H9 (cell line): ENCODE results near the gene RLF. TPM values are rescaled to one million over a fixed set of nuclear protein-coding genes. Genes with fewer than 3 reads are reported as not detected.

Experiments
- DNase-seq: peaks from one replicate; pipeline ENCODE4 v3.0.0-alpha.2; 2017
- H2AFZ ChIP-seq: one replicate; pipeline ENCODE4 v1.6.1; 2013; ENCODE audit warnings: mild to moderate bottlenecking, low read length, control low read depth, moderate library complexity
- H2AK5ac ChIP-seq: 2 replicates; pipeline ENCODE4 v1.6.1; 2013; ENCODE audit warnings: low read length, control low read depth, mixed read lengths; ENCODE audit not compliant: insufficient read length
- H2BK120ac ChIP-seq: one replicate; pipeline ENCODE4 v1.6.1; 2013; ENCODE audit warnings: low read depth, mild to moderate bottlenecking, low read length, control low read depth, inconsistent platforms; ENCODE audit not compliant: poor library complexity, severe bottlenecking
- H2BK12ac ChIP-seq: 2 replicates; pipeline ENCODE4 v1.6.1; 2013; ENCODE audit warnings: low read length, control low read depth, mixed read lengths, low read depth; ENCODE audit not compliant: insufficient read length
- H2BK15ac ChIP-seq: 2 replicates; pipeline ENCODE4 v1.6.1; 2013; ENCODE audit warnings: low read depth, low read length, control low read depth
- H2BK20ac ChIP-seq: one replicate; pipeline ENCODE4 v1.6.1; 2013; ENCODE audit warnings: low read depth, mild to moderate bottlenecking, low read length, control low read depth, inconsistent platforms; ENCODE audit not compliant: poor library complexity, severe bottlenecking
- H2BK5ac ChIP-seq: 2 replicates; pipeline ENCODE4 v1.6.1; 2013; ENCODE audit warnings: low read length, control low read depth, mixed read lengths; ENCODE audit not compliant: insufficient read length
- H3K14ac ChIP-seq: 2 replicates; pipeline ENCODE4 v1.6.1; 2013; ENCODE audit warnings: low read length, control low read depth; ENCODE audit not compliant: insufficient read depth
- H3K18ac ChIP-seq: 2 replicates; pipeline ENCODE4 v1.6.1; 2013; ENCODE audit warnings: low read depth, mild to moderate bottlenecking, mixed read lengths, low read length, control low read depth; ENCODE audit not compliant: insufficient read length
- H3K23ac ChIP-seq: 2 replicates; pipeline ENCODE4 v1.6.1; 2013; ENCODE audit warnings: low read length, control low read depth, mixed read lengths, low read depth; ENCODE audit not compliant: insufficient read length
- H3K23me2 ChIP-seq: 2 replicates; pipeline ENCODE4 v1.6.1; 2013; ENCODE audit warnings: low read depth, mild to moderate bottlenecking, mixed read lengths, low read length, control low read depth; ENCODE audit not compliant: insufficient read length, poor library complexity, severe bottlenecking
- H3K27ac ChIP-seq: 2 replicates; pipeline ENCODE4 v1.5.1; 2013; ENCODE audit warnings: low read length, control low read depth, mixed read lengths, low read depth; ENCODE audit not compliant: insufficient read length
- H3K27me3 ChIP-seq: 2 replicates; pipeline ENCODE4 v1.6.1; 2013; ENCODE audit warnings: low read length, control low read depth, inconsistent platforms; ENCODE audit not compliant: insufficient read depth
- H3K4ac ChIP-seq: 2 replicates; pipeline ENCODE4 v1.6.1; 2013; ENCODE audit warnings: low read depth, mild to moderate bottlenecking, control low read depth, inconsistent platforms, low read length, moderate library complexity
- H3K4me1 ChIP-seq: 2 replicates; pipeline ENCODE4 v1.6.1; 2013; ENCODE audit warnings: low read length, control low read depth, inconsistent platforms; ENCODE audit not compliant: insufficient read depth
- H3K4me2 ChIP-seq: 2 replicates; pipeline ENCODE4 v1.6.1; 2013; ENCODE audit warnings: low read length, control low read depth, mixed read lengths; ENCODE audit not compliant: insufficient read length, insufficient read depth
- H3K56ac ChIP-seq: 2 replicates; pipeline ENCODE4 v1.6.1; 2013; ENCODE audit warnings: low read depth, mild to moderate bottlenecking, mixed read lengths, low read length, control low read depth; ENCODE audit not compliant: insufficient read length
- H3K79me1 ChIP-seq: 2 replicates; pipeline ENCODE4 v1.6.1; 2013; ENCODE audit warnings: low read depth, mild to moderate bottlenecking, moderate library complexity, low read length, control low read depth, inconsistent platforms; ENCODE audit not compliant: insufficient read depth, poor library complexity, severe bottlenecking
- H3K79me2 ChIP-seq: 2 replicates; pipeline ENCODE4 v1.6.1; 2013; ENCODE audit warnings: low read length, control low read depth, inconsistent platforms; ENCODE audit not compliant: insufficient read depth
- H3K9ac ChIP-seq: 2 replicates; pipeline ENCODE4 v1.6.1; 2013; ENCODE audit warnings: low read length, control low read depth, mixed read lengths; ENCODE audit not compliant: insufficient read length; ENCODE audit errors: extremely low read depth
- H3K9me3 ChIP-seq: one replicate; pipeline ENCODE4 v1.6.1; 2013; ENCODE audit warnings: low read depth, low read length, inconsistent platforms; ENCODE audit not compliant: control insufficient read depth
- H3T11ph ChIP-seq: one replicate; pipeline ENCODE4 v1.6.1; 2013; ENCODE audit warnings: mild to moderate bottlenecking, low read length, control low read depth, inconsistent platforms
- H4K20me1 ChIP-seq: one replicate; pipeline ENCODE4 v1.6.1; 2013; ENCODE audit not compliant: control insufficient read depth, insufficient read length, insufficient read depth
- H4K5ac ChIP-seq: 2 replicates; pipeline ENCODE4 v1.6.1; 2013; ENCODE audit warnings: low read depth, mild to moderate bottlenecking, mixed read lengths, low read length, control low read depth; ENCODE audit not compliant: insufficient read length
- H4K8ac ChIP-seq: replicated peaks from 2 replicates; pipeline ENCODE4 v1.6.1; 2013; ENCODE audit warnings: low read length, control low read depth, mixed read lengths, low read depth; ENCODE audit not compliant: insufficient read length
- H4K91ac ChIP-seq: 2 replicates; pipeline ENCODE4 v1.6.1; 2013; ENCODE audit warnings: low read depth, mild to moderate bottlenecking, moderate library complexity, mixed read lengths, low read length, control low read depth; ENCODE audit not compliant: insufficient read length
- H3K27ac Mint-ChIP-seq, 3 experiments: 2 replicates in 2 of 3; 3 replicates in 1 of 3; pipeline ENCODE4 v1.8.0; 2020 to 2021; ENCODE audit warnings: mixed read lengths in 3 of 3, mild to moderate bottlenecking in 1 of 3, moderate library complexity in 1 of 3
- H3K27me3 Mint-ChIP-seq: 2 replicates; pipeline ENCODE4 v1.8.0; 2021; ENCODE audit warnings: low read depth, mild to moderate bottlenecking, moderate library complexity, mixed read lengths
- H3K36me3 Mint-ChIP-seq, 3 experiments: 2 replicates in 2 of 3; 3 replicates in 1 of 3; pipeline ENCODE4 v1.8.0; 2020 to 2021; ENCODE audit warnings: low read depth in 3 of 3, mixed read lengths in 3 of 3; ENCODE audit not compliant: insufficient read depth in 1 of 3
- H3K4me1 Mint-ChIP-seq, 2 experiments: 2 replicates each; pipeline ENCODE4 v1.8.0; 2020; ENCODE audit warnings: mixed read lengths in 2 of 2
- H3K4me3 Mint-ChIP-seq, 2 experiments: 2 replicates in 1 of 2; 3 replicates in 1 of 2; pipeline ENCODE4 v1.8.0; 2020 to 2021; ENCODE audit warnings: mild to moderate bottlenecking in 2 of 2, mixed read lengths in 2 of 2, moderate library complexity in 1 of 2
- H3K9me3 Mint-ChIP-seq, 2 experiments: 2 replicates in 1 of 2; 3 replicates in 1 of 2; pipeline ENCODE4 v1.8.0; 2020; ENCODE audit warnings: mild to moderate bottlenecking in 2 of 2, mixed read lengths in 2 of 2, moderate library complexity in 1 of 2
- CTCF ChIP-seq: fragments of 200-600 bp; sonication (generic); conservative IDR thresholded peaks from 3 replicates; pipeline ENCODE4 v1.8.0; 2021; ENCODE audit warnings: antibody characterized with exemption, mild to moderate bottlenecking
- WGBS: extraction: QIAGEN DNeasy Blood & Tissue Kit; methylation state at CpG from one replicate; pipeline ENCODE4 v1.1.7; 2013; ENCODE audit warnings: missing lambda C conversion rate, low lambda C conversion rate, mixed read lengths; ENCODE audit not compliant: insufficient read length; ENCODE audit errors: extremely low coverage; 5-methylcytosine and 5-hydroxymethylcytosine counted together
- total RNA-seq: library from RNA; stranded (reverse); gene quantifications from 2 replicates; pipeline ENCODE4 v1.2.1, GENCODE V29; 2021

RLF gene
- total RNA-seq, 1 experiment from 2014 or later = 19.2 TPM

DNA sequence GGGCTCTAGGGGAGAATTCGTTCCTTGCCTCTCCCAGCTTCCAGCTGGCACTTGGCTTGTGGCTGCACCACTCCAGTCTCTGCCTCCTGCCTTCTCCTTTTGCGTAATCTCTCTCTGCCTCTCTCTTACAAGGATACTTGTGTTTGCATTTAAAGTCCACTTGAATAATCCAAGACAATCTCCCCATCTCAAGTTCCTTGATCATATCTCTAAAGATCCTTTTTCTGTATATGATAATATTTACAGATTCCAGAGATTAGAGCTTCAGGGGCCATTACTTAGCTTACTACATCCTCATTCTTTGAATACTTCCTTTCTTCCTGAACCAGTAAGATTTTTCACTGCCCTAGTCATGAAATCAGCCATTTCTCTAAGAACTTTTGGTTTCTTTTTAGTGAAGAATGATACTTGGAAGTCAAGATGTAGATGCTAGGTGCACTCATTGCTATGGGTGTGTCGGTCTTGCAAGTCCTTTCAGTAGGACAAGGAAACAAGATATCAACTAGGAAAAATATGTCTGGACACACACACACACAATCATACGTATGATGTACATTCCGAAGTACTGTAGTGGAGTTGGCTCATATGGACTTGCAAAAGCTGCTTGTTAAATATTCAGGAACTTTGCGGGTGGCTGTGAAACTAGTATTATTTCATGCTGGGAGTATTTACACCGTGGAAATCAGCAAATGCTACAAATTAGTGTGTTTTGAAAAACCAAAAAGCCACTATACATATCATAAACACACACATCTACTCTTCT, 20.8 kb upstream of the RLF start:
- Histone ChIP-seq H3K27me3 (no peaks in the 10 kb centered on the region), H3K4ac (no peak overlapping the region), H2BK15ac (no peak overlapping the region), H3K23me2 (no peaks in the 10 kb centered on the region), H2BK20ac (no peak overlapping the region), H3K4me2 (no peak overlapping the region), H3K18ac (no peak overlapping the region), H3K79me2 (no peaks in the 10 kb centered on the region), H3K56ac (no peak overlapping the region), H2BK12ac (no peak overlapping the region), H3K23ac (no peak overlapping the region), H2AFZ (no peak overlapping the region), H2BK5ac (no peak overlapping the region), H3K79me1 (no peaks in the 10 kb centered on the region), H3K4me1 (peaks cover 2% of the 10 kb centered on the region; the same call in 1 of the 2 replicates), H4K5ac (no peak overlapping the region), H3T11ph (no peak overlapping the region), H4K8ac (no peak overlapping the region), H2AK5ac (no peak overlapping the region), H3K9me3 (no peaks in the 10 kb centered on the region), H4K91ac (no peak overlapping the region), H2BK120ac (no peak overlapping the region), H3K27ac (no peak overlapping the region), H4K20me1 (no peaks in the 10 kb centered on the region), H3K9ac (no peak overlapping the region), H3K14ac (no peak overlapping the region)
- Mint-ChIP-seq H3K36me3 (no peaks in the 10 kb centered on the region), H3K4me1 (peaks cover 12 to 18% of the 10 kb centered on the region in 2 experiments), H3K9me3 (no peaks in the 10 kb centered on the region), H3K27me3 (peaks cover 15% of the 10 kb centered on the region), H3K27ac (peak overlapping the region in 1 of 3 experiments; percentile 12; a peak in 1 of 7 replicates), H3K4me3 (no peak overlapping the region)
- no CpG with 5 or more reads among the region's 7 CpGs for WGBS
- no peak for DNase-seq
- TF ChIP-seq CTCF = no peak
